NCI-H1417 treated with DMSO at 0.1 percent for 48 hours (cell line): Measurements from ENCODE around the gene EEF1AKMT3.

Source experiments
- DNase-seq: peaks from one replicate; lab custom pipeline; 2025; lab: John Stamatoyannopoulos, UW

Gene EEF1AKMT3

DNA sequence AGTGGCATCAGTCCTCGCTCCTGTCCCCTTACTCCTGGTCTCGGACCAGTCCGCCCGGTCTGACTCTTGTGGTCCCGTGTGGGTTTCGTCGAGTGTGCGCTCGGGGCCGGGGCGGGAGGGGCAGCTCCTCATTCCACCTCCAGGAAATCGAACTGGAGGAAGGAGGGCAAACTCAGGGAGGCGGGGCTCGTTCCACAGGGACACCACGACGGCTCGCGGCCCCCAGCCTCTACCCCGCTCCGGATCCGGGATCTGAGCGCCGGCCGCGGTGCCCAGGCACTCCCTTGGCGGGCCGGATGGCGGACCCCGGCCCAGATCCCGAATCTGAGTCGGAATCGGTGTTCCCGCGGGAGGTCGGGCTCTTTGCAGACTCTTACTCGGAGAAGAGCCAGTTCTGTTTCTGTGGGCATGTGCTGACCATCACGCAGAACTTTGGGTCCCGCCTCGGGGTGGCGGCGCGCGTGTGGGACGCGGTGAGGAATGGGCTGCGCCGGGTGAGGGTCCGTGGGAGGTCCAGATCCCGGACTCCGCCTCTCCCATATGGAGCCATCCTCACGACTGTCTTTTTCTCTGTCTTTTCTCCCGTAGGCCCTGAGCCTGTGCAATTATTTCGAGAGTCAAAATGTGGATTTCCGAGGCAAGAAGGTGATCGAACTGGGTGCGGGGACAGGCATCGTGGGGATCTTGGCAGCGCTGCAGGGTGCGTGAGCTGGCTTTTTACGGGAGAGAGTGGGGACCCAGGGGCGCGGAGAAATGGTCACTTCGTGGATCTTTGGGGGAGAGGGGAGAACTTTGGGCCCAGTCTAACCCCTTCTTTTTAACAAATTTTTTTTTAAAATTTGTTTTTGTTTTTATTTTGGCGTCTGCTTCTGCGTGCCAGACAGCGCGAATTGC, at the start of gene EEF1AKMT3:
Gene EEF1AKMT3, plus strand, starts transcription at position 186 of the 894 bp plus-strand sequence. Its CDS starts 111 bp downstream, at position 297.
- DNase-seq, result no peak

GRCh38 chr12:57722716-57723629, 49.4 kb upstream of the EEF1AKMT3 start:
- DNase-seq, result no peak

DNA sequence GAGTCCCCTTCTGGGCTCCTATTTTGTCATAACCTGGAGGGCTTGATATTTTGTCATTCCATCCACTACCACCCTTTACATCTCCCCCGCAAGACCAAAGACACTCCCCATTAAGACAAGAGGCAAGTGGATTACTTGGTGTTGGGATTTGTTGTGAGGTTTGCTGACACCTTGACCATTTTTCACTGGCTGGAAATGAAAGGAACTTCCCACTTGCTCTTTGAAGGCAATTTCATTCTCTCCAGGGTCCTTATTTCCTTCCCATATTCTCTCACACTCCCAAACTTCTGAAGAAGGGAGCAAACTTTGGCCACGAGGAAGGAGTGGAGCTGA, 48.8 kb upstream of the EEF1AKMT3 start:
- DNase-seq, result no peak

DNA sequence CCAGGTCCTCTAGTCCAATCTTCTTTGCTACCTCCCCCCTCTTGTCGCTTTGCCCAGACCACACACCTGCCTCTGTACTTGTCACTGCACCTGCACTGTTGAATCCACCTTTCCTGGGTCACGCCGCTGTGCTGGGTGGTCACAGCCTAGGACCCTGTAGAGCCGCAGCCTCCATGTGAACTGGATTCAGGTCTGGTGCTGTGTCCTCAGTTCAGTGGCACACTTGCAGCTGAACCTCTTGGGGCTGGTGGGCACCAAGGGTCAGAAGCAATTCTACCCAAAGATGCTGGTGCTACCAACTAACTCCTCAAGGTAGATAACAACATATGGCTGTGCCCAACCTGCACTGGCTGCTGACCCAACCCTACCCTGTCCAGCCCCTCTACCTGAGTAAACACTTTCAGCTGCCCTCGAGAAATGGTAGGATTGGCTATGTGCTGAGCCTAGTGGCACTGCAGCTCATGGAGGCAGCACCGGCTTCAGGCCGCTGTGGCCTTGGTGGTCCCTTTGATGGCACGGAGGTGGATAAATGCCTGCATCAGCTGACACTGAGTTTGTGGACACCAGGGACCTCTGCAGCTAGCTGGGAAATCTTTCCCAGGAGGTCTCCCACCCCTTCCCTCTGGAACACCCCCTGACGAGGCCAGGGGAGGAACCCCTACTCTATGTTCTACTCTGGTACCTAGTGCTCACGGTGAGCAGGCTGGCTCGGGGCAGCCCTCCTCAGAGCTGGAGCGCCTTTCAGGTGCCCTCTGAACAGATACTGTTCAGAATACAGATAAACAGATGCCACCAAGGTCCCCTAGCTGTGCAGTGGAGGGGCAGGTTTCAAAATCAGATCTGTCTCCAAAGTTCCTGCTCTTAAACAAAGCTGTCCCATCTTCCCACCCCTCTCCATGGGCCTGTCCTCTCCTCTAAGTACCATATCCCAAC, 48.1 kb upstream of the EEF1AKMT3 start:
- no peak for DNase-seq

DNA sequence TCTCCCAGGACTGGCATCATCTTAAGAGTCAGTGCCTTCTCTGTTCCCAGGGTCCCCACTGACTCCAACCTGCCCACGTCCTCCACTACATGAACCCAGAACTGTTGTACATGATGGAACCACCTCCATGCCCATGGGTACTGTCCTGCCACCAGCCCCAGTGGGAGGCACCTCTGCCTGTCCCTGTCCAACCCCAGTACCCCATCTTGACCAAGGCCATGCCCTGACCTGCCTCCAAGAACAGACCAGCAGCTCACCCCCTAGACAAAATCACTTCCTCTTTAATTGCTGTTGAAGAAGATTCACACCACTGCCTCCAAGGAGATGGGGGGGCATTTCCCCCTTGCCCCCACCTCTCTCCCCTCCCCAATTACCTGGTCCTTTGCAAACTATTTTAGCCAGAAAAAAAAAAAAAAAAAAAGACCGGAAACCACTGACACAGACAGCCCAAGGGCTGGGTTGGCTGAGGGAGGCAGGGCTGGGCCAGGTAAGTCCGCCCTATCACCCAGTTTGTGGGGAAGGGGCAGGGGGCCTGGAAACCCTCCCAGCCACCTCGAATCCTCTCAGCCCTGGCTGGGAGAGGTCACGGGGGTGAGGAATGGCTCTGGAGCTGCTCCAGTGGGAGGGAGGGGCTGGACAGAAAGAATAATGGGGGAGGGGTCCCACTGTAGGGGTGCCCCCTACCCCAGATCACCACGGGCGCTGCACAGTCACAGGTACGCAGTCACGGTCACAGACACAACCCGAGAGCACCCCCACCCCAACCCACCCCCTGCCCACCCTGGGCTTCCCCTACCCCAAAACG, 47.3 kb upstream of the EEF1AKMT3 start:
- DNase-seq, result no peak

- no peak for DNase-seq
Observed at GRCh38 chr12:57725851-57726150, 46.6 kb upstream of the EEF1AKMT3 start.

GRCh38 chr12:57726151-57726883, 46.1 kb upstream of the EEF1AKMT3 start:
- DNase-seq, result peak; percentile 47

- DNase-seq, result no peak
Observed at GRCh38 chr12:57726884-57727757, 45.3 kb upstream of the EEF1AKMT3 start.

DNA sequence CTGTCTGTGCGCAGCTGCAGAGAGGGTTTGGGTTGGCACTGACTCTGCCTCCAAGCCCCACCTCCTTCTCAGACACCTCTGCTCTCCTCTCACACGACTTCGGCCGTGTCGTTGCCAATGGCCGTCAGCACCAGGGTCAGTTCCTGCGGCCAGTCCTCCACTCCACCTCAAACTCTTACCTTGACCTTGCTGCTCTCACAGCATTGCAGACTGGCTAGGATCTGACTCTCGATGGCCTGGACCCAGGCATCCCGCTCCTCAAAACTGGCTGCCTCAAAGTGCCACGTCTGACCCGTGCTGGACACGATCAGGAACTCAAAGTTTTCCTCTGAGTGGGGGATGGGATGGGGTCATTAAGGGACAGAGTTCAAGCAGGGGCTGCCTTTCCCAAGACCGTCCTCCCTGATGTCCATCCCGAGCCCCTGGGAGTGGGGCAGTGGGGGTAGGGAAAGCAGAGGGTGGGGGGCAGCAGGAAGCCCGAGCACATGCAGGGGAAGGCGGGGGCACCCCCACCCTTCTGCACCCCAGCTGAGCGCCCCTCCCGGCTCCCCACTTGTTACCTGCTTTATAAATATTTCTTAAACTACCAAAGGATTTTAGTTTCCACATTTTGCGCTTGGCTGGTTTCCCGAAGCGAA, 44.5 kb upstream of the EEF1AKMT3 start:
- DNase-seq, result no peak

- DNase-seq, result no peak
Observed at GRCh38 chr12:57729321-57729844, 43.0 kb upstream of the EEF1AKMT3 start.

DNA sequence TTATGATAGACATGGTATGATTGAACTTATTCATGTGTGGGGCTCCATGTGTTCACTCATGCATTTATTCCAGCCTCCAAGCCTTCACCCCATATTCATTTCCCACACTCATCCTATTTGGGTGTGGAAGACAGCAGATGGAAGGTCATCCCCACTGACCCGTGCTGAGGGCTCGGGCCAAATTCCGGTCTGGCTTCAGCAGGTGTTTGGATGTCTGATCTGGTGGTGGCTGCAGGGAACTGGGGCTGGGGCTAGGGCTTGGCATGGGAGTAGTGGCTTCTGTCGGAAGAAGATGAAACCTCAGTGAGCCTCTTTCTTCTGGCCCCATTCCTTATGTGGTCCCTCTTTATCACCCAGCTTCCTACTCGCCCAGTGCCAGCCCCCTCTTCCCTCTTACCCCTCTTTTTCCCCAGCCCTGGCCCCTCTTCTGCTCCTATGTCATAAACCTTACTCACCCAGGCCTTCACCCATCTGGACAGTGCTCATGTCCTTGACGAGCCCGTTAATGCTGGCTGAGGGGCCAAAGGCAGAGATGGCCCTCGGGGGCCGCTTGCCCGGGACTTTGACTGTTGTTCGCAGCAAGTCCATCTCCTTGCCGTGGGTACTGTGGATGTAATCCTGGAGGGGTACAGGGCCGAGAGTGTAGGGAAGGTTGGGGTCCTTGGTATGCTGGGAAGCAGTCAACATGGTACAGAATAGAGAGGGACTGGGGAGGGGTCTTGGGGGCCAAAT, 41.9 kb upstream of the EEF1AKMT3 start:
- no peak for DNase-seq

- no peak for DNase-seq
Observed at GRCh38 chr12:57731411-57732080, 40.9 kb upstream of the EEF1AKMT3 start.

GRCh38 chr12:57732270-57732669, 40.1 kb upstream of the EEF1AKMT3 start:
- no peak for DNase-seq

- DNase-seq, result no peak
Observed at GRCh38 chr12:57732726-57733593, 39.5 kb upstream of the EEF1AKMT3 start.

GRCh38 chr12:57733928-57734327, 38.5 kb upstream of the EEF1AKMT3 start:
- no peak for DNase-seq

- DNase-seq, result no peak
Observed at GRCh38 chr12:57734591-57734990, 37.8 kb upstream of the EEF1AKMT3 start.
